Activated CD4-positive, CD25-positive, alpha-beta regulatory T cell (primary cell): ENCODE measurements around the gene MGAT4B.
"Not testable (repeated sequence)": the region's sequence is repeated elsewhere in the genome, so short reads cannot be mapped to it uniquely, and the experiment has no call there.

Source experiments
- DNase-seq, 4 experiments: peaks; one replicate each; lab custom pipeline; 2025; lab: John Stamatoyannopoulos, UW

MGAT4B gene

DNA sequence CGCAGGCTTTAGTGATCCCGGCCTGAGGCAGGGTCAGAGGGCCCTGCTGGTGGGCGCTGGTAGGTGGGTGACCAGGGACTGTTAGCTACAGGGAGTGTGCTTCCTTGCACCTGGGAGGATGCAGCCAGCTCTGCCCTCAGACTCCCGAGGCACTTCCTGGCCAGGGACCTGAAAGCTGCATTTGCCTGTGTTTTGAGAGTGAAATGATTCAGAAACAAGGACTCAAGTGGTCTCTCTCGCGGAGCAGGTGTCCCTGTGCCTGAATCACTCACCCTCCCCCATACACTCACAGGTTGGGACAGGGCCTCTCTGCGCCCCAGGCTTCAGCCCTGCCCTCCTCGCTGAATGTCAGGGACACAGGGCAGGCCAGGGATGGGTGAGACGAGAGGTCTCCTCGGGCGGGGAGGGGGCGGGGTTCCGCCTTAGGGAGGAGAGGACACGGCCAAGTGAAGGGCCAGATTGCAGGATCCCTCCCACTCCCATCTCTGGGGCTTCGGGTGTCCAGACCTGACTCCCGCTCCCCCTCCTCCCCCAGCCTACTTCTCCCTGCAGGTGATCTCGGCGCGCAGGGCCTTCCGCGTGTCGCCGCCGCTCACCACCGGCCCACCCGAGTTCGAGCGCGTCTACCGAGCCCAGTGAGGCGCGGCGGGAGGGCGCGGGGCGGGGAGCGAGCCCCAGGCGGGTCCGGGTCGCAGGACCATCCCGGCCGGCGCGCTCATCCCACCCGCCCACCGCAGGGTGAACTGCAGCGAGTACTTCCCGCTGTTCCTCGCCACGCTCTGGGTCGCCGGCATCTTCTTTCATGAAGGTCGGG, 11.4 kb downstream of the MGAT4B start:
- no peak for DNase-seq

DNA sequence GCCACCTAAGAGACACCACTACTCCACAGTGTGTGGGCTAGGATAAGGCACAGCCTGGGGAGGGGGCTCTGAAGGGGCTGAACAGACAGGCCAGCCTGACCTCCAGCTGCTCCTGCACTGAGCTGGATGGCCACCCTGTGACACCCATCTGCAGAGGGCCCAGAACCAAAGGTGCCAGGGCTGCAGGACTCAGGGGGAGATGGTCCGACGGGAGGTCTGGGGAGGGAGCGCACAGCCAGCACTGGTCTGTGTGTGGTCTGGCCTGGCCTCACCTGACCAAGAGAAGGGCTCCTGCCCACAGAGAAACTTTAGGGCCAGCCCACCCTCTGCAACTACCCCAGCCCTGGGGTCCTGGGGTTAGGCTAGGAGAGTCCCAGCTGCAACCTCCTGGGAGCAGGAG, 12.1 kb downstream of the MGAT4B start:
- DNase-seq = no peak

DNA sequence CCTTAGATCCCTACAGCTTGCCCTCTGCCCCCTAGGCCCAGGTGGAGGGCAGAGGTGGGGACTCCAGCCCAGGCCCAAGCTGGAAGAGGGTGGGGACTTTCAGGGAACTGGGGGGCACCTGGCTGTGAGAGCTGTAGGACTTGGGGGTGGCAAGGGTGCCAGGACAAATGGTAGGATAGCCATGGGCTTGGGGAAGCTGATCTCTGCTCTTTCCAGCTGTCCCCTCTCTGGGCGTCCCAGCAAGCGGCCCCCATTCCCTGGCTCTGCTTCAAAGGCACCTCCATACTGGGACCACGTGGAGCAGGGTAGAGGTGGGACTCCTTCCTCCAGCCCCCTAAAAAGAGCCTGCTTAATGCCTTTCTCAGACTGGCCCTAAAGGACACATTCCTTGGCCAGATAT, 12.5 kb downstream of the MGAT4B start:
- DNase-seq = no peak

DNA sequence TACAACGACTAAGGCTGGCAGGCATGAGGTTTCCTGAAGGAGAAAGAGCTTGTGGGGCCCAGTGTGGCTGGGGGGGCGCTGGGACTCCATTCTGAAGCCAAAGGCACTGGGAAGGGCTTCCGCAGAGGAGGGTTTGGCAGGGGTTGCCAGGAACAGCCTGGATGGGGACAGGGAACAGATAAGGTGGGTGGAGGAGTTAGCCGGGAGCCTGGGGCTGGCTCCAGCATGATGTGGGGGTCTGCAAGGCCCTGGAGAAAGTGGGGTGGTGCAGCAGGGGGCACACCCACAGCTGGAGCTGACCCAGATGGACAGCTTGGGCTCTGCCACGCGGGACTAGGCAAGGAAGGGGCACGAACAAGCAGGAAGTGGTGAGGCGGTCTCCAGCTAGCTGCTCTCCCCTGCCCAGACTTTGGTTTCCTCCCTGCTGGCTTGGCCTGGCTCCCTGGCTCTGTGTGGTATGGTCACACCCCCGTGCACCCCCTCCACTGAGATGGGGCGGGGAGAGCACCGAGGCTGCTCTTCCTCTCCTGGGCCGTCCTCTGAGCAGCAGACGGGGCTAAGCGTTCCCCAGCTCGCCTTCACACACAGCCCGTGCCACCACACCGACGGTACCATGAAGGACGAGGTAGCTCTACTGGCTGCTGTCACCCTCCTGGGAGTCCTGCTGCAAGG, 13.1 kb downstream of the MGAT4B start, which contains the start of gene LTC4S:
LTC4S (plus strand) TSS at position 519 of the 672 bp plus-strand sequence; CDS start at position 614, 95 bp downstream.
- peak in 1 of 4 experiments; percentile 26 for DNase-seq

DNA sequence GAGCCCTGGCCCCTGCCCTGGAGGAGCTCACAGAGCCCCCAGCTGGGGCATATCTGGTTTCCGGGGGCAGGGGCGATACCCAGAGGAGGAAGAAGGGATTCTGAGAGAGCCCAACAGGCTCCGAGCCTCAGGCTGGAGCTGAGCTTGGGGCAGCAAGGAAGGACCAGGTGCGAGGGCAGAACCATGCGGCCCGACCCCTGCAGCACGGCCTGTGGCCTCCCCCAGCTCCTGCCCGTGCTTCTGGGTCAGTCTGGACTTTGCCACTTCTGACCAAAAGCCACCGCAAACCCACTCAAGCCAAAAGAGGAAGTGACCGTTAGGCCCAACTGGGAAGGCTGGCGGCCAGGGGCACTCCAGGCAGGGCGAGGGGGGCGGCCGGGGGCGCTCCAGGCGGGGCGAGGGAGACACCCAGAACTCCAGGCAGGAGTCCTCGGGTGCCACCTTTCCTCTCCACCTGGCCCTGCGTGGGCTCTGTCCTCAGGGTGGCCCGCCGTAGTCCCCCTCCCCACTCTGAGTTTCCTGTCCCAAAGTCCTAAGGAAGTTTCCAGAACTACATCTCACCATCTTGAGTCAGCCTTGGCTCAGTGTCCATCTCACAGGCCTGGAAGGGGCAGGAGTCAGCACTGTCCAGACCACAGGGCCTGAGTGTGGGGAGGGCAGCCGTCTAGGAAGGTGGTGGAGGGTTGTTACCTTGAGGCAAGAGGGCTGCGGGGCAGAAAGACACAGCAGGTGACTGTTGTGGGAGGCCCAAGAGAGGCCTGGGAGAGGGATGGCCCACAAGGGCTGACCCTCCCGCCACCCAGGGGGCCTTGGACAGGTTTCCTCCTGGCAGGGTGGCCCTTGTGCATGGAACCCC, 13.8 kb downstream of the MGAT4B start:
- DNase-seq = no peak

DNA sequence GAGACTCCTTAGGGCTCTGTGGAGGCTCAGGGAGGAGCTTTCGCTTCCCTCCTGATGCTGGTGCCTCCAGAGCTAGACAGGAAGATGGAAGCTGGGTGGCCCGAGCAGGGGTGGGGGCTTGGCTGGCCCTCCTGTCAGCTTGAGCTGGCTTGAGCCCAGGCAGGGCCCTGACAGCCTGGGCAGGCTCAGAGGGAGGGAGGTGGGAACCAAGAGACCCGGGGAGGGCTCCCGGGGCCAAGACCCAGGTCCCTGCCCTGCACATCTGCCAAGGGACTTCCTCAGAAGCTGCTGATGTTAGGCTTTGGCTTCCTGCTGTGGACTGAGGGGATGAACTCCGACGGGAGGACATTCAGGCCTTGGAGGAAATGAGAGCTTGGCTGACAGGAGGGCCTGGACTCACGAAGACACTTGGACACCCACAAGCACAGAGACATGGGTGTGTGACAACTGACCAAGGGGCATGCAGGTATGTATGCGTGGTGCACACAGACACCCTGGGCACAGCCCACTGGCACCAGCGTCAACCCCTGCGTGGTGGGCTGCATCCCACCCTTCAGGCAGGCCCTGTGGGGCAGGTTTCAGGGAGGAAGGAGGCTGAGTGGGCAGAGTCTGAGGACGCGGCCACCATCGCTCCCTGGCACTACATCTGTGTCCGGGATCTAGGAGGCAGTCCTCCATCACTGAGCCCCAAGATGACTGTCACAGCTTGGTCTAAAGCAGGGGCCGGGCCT, 14.6 kb downstream of the MGAT4B start:
- DNase-seq = no peak

DNA sequence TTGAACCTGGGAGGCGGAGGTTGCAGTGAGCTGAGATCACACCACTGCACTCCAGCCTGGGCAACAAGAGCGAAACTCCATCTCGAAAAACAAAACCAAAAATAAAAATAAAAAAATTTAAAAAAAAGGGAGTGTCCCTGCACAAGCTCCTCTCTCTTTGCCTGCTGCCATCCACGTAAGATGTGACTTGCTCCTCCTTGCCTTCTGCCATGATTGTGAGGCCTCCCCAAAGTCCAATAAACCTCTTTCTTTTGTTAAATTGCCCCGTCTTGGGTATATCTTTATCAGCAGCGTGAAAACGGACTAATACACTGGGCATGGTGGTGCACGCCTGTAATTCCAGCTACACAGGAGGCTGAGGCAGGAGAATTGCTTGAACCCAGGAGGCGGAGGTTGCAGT, 17.4 kb downstream of the MGAT4B start:
- DNase-seq = not testable (repeated sequence)

DNA sequence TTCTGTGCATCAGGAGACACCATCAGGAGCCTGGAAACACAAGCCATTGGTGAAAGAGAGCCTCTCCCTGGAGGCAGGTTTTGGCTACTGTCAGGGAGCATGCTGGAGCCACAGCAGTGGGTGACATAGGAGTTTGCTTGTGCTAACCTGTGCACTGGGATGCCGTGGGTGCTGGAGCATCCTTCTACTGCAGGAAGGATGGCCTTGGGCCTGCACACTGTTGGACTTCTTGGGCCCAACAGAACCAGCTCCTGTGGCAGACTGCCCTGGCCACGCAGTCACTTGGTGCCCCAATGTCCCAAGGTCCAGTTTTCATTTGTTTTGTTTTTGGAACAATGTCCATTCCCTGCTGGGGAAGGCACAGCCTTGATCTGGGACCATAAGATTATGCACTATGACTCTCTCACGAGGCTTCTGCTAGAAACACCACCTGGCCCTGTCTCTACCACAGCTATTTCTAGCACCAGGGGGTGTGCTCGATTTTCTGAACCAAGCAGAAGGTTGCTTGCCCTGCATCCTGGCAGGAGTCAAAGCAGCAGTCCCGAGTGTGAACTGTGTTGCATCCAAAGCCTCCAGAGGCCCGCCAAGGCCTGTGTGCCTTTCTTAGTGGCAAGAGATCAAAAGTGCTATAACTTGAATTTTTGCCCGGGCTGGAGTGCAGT, 18.3 kb downstream of the MGAT4B start:
- DNase-seq = no peak

DNA sequence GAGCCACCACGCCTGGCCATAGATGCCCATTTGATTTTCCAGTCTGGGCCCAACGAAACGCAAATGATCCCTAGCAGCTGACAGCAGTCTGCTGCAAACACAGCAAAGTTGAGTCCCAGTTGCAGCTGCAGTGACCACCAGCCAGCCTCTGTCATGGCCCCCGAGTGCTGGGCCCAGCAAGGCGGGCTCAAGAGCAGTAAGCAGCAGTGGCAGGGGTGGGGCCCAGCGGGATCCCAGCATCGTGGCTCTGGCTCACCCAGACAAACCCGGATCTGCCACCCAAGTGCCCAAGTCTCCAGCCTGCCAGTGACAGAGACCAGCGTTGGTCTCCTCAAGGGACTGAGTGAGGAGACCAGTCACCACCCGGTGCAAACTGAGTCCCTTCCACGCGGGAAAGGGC, 19.8 kb downstream of the MGAT4B start:
- DNase-seq = no peak

DNA sequence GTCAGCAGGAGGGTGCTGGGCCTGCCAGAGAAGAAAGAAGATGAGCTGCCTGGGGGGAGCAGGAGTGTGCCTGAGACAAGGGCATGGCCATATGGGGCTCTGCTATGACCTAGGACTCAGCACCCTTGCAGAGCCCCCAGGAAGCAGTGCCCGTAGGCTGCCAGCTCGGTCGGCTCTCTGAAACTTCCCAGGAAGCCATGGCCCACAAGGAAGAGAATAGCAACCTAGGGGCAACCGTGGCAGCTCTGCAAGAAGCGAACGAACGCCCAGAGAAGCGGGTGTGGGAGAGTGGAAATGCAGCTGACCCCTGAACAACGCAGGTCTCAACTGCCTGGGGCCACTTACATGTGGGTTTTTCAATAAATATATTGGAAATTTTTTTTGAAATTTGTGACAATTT, 23.5 kb downstream of the MGAT4B start:
- DNase-seq = no peak

DNA sequence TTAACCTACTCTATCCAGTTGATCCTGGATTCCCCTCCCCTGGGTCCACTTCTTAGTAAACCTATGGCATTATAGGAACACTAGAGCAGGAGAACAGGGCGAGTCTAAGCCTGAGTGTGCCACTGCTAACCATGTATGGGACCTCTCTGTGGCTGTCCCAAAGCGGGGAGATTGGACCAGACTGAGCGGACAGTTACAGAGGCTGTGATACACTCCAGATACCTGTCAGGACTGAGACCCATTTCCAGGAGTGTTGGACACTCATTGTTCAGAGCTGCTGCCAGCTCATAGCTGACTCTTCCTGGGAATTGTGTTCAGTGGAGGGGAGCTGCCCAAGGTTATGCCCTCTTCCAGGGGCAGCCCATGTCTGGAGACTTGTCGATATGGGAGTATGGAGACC, 24.8 kb downstream of the MGAT4B start:
- no peak for DNase-seq

DNA sequence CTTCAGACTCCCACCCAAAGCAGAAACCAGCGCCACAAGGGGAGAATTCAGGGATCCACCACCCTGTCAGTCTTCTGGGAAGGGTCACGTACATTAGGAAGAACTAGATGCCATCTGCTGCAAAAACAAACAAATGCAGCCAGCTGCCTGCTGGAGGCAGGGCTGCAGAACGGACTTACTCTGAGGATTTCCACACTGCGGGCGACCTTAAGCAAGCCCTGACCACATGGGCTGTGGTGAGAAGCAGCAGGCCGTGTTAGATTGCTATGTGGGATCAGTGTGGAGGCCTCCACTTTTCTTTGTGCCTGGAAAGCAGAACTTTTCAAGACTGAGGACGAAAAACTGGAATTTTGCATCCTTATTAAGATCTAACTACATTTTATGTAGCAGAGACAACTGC, 26.3 kb downstream of the MGAT4B start:
- no peak for DNase-seq

DNA sequence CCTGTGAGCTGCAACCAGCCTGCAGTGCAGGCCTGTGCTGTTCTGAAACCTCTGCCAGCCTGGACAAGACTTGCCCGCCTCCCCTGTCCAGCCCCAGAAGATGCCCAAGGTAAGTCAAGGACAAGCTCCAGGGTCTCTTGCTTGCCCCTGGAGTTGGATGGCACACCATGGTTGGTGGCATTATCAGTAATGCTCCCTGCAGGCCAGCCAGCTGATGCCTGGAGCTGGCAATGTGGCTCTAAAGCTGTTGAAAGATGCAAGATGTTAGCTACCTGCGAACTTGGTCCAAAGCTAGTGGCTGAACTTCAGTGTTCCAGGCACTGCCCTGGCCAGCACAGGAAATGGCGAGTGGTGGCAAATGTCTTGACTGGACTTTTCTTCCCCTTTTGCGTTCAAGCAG, 26.8 kb downstream of the MGAT4B start:
- DNase-seq = no peak

DNA sequence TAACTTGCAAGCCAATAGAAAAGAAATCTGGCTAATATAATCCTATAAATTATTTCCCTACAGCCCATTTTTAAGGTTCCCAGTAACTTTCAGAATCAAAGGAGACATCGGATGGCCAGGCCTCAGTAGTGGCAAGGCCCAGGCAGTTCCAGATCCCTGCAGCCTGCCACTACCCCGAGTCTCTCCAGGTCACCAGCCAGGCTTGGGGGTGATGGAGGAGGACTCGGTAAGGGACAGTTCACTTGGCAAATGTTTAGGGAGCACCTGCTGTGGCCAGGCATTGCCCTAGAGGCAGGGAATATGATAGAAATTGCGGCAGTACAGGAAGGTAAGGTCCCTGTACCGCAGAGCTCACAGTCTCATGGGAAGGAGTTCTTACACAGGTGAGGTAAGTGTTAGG, 28.1 kb downstream of the MGAT4B start:
- DNase-seq = no peak

DNA sequence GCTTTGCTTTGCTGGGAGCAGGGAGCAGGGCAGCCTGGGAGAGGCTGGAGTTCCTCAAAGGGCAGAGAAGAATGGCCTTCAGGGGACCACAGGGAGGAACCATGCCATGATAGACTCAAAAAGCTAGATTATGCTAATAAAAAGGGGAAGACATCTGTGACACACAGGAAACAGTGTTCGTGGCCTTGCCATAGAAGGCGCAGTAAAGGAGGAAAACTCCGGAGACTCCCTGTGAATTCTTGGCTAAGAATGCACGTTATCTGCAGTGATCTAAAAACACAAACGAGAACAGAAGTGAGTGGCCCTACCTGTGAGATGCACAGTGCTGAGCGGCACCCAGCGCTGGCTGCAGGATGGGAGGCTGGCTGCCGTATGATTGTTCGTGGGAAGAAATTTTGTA, 28.8 kb downstream of the MGAT4B start:
- DNase-seq = no peak

DNA sequence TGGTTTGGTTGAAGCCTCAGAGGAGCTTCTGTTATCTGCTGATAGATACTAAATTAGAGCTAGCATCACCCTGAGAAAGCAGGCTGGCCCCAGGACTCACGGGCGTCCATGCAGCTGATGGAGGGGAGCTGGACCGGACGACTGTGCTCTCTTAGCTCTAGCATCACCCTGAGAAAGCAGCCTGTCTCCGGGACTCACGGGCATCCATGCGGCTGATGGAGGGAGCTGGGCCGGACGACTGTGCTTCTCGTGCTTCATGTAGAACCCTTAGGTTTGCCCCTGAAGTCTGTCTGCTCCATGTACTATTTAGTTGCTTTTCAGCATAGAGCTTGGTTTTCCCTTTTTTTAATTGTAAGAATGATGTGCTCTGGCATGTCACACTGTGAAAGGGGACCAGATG, 29.2 kb downstream of the MGAT4B start:
- no peak for DNase-seq

DNA sequence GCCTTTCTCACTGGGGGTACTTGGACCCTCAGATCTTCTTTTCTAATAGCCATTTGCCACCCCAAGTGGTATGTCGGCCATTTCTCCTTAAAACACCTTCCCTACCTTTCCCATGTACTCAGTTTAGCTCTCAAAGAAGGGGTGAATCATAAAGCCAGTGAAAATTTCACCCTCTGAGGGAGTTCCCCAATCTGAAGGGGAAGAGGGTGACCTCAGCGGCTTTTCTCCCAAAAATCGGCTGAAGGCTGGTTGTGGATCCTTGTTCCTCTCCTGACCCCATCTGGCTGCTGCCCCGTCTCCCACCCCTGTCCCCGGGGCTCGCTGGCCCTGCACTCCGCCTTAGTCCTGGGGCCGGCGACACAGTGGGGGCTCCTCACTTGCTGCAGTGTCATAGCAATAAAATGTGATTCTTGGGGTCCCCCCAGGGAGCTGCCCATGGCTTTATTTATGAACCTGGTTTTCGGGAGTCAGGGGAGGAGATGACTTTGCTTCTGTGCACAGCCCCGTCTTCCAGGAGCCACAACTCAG, 30.2 kb downstream of the MGAT4B start:
- DNase-seq = no peak

DNA sequence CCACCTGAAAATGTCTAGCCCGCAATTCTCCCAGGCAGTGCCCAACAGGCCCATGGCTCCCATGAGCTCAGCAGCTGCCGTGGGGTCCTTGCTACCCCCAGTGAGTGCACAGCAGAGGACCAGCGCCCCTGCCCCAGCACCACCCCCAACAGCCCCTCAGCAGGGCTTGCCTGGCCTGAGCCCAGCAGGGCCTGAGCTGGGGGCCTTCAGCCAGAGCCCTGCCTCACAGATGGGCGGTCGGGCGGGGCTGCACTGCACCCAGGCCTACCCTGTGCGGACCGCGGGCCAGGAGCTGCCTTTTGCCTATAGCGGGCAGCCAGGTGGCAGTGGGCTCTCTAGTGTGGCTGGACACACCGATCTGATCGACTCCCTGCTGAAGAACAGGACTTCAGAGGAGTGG, 32.2 kb downstream of the MGAT4B start:
- no peak for DNase-seq

DNA sequence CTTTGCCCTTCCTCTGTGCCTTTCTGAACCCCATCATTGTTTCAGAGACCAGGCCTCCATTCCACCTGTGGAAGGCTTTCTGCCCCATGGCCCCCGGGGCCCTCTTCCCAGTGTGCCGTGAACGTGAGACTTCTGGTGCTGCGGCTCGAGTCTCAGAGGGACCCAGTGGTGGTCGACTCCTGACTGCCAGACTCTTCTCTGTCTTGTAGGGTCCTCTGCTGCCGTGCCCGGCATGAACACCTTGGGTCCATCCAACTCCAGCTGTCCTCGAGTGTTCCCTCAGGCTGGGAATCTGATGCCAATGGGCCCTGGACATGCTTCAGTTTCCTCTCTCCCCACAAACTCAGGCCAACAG, 33.0 kb downstream of the MGAT4B start:
- DNase-seq = no peak

DNA sequence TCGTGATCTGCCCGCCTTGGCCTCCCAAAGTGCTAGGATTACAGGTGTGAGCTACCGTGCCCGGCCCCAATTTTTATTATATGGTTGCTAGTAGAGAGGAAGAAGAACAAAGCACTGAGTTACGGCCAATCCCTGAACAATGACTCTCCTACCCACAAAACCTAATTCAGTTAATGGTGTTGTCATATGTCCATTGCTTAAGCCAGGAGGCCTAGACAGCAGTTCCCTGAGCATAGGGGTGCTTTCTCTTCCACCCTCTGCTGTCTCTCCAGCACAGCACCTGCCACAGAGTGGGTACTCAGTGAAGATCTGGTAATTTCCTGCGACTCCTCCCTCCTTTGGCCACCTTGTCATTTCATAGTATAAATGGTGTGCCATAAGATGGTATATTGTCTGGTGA, 34.3 kb downstream of the MGAT4B start:
- DNase-seq = no peak

DNA sequence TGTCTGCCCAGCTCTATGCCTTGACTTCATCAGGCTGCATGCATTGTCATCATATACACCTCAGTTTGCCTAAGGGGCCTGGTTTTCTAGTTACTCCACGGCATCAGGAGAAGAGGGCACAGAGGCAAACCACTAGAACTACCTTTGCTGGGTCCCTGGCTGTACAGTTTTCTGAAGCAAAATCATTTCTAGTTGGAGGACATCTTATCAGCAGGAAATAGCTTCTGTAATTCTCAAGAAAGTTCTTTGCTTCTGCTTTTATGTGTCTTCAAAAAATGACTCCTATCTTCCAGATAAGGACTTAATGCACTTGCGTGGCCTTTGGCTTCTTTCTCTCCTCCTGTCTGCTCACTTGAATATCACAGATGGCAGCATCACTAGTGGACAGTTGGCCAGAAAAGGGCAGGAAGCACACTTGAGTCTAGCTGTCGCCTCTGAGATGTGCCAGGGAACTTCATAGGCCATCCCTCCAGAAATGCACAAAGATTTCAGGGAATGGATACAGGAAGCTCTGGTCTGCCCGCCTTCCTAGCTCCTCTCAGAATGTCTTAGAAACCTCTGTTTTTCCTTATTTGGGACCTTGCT, 35.3 kb downstream of the MGAT4B start:
- no peak for DNase-seq
